WTC11 (cell line): ENCODE results near the gene GALNT18. TPM values are rescaled to one million over a fixed set of nuclear protein-coding genes. Genes with fewer than 3 reads are reported as not detected.

ENCODE experiments used
- ATAC-seq: fragments of 200-7000 bp; cut with Tn5 transposase; 2 replicates; pipeline ENCODE4 v1.10.0; 2021; ENCODE audit warnings: mild to moderate bottlenecking, moderate library complexity
- CTCF ChIA-PET: fragments of 300-600 bp; sonication (Branson Sonifier 250); formaldehyde crosslinking; loops from one replicate; lab custom pipeline; 2021; ENCODE audit warnings: antibody characterized with exemption; lab: Charles Lee
- POLR2A ChIA-PET: fragments of 350-600 bp; sonication (Branson Sonifier 250); formaldehyde crosslinking; loops from one replicate; lab custom pipeline; 2021; ENCODE audit warnings: antibody characterized with exemption; lab: Charles Lee
- DNase-seq: peaks from one replicate; pipeline ENCODE4 v3.0.0; 2021; ENCODE audit warnings: low spot score
- H3K27ac Mint-ChIP-seq: 2 replicates; pipeline ENCODE4 v1.8.0; 2021; ENCODE audit warnings: mixed read lengths
- H3K27me3 Mint-ChIP-seq: 2 replicates; pipeline ENCODE4 v1.8.0; 2021; ENCODE audit warnings: low read depth, mild to moderate bottlenecking, moderate library complexity, mixed read lengths
- H3K36me3 Mint-ChIP-seq: 2 replicates; pipeline ENCODE4 v1.8.0; 2021; ENCODE audit warnings: mixed read lengths
- H3K4me1 Mint-ChIP-seq: 2 replicates; pipeline ENCODE4 v1.8.0; 2022; ENCODE audit warnings: mixed read lengths
- H3K4me3 Mint-ChIP-seq: 2 replicates; pipeline ENCODE4 v1.8.0; 2021; ENCODE audit warnings: mild to moderate bottlenecking, moderate library complexity, mixed read lengths
- H3K9me3 Mint-ChIP-seq: 2 replicates; pipeline ENCODE4 v1.8.0; 2021; ENCODE audit warnings: mixed read lengths
- ATF3 ChIP-seq: sonication (generic); formaldehyde crosslinking; conservative IDR thresholded peaks from 2 replicates; pipeline ENCODE4 v1.8.1; 2022; ENCODE audit warnings: mild to moderate bottlenecking, missing genetic modification reagents
- E2F1 ChIP-seq: sonication (generic); formaldehyde crosslinking; IDR thresholded peaks from 2 replicates; pipeline ENCODE4 v1.8.0; 2022; ENCODE audit warnings: mild to moderate bottlenecking, missing genetic modification reagents
- E2F4 ChIP-seq: sonication (generic); formaldehyde crosslinking; IDR thresholded peaks from 2 replicates; pipeline ENCODE4 v1.8.1; 2022; ENCODE audit warnings: low read depth, mild to moderate bottlenecking, moderate library complexity, missing genetic modification reagents, borderline replicate concordance
- FOXK1 ChIP-seq: sonication (generic); formaldehyde crosslinking; IDR thresholded peaks from 2 replicates; pipeline ENCODE4 v1.8.0; 2022; ENCODE audit warnings: mild to moderate bottlenecking, moderate library complexity, missing genetic modification reagents
- FOXP1 ChIP-seq: sonication (generic); formaldehyde crosslinking; IDR thresholded peaks from 2 replicates; pipeline ENCODE4 v1.8.0; 2022; ENCODE audit warnings: missing genetic modification reagents, mild to moderate bottlenecking, moderate library complexity, borderline replicate concordance
- GRHL2 ChIP-seq: fragments of 250-450 bp; sonication (Bioruptor Pico); IDR thresholded peaks from 2 replicates; pipeline ENCODE4 v1.8.0; 2022; ENCODE audit warnings: mild to moderate bottlenecking, moderate library complexity; ENCODE audit not compliant: insufficient replicate concordance, severe bottlenecking
- JAZF1 ChIP-seq: fragments of 250-450 bp; sonication (Bioruptor Pico); IDR thresholded peaks from 2 replicates; pipeline ENCODE4 v1.9.0; 2021; ENCODE audit warnings: moderate library complexity, mild to moderate bottlenecking, inconsistent platforms
- MAX ChIP-seq: sonication (generic); formaldehyde crosslinking; IDR thresholded peaks from 2 replicates; pipeline ENCODE4 v1.8.0; 2022; ENCODE audit warnings: mild to moderate bottlenecking, missing genetic modification reagents
- NFATC4 ChIP-seq: fragments of 250-450 bp; sonication (Bioruptor Pico); IDR thresholded peaks from 2 replicates; pipeline ENCODE4 v1.9.0; 2021; ENCODE audit warnings: mild to moderate bottlenecking
- NFYB ChIP-seq: sonication (generic); formaldehyde crosslinking; conservative IDR thresholded peaks from 2 replicates; pipeline ENCODE4 v1.8.0; 2022; ENCODE audit warnings: low read depth, missing genetic modification reagents
- NR1H2 ChIP-seq: sonication (generic); formaldehyde crosslinking; IDR thresholded peaks from 2 replicates; pipeline ENCODE4 v1.9.0; 2021; ENCODE audit warnings: mild to moderate bottlenecking, moderate library complexity, missing genetic modification reagents
- OVOL2 ChIP-seq: fragments of 250-450 bp; sonication (Bioruptor Pico); IDR thresholded peaks from 2 replicates; pipeline ENCODE4 v1.9.0; 2021; ENCODE audit warnings: mild to moderate bottlenecking, borderline replicate concordance
- PRRX2 ChIP-seq: fragments of 250-450 bp; sonication (Bioruptor Pico); IDR thresholded peaks from 2 replicates; pipeline ENCODE4 v1.8.0; 2021; ENCODE audit warnings: mild to moderate bottlenecking
- STAT6 ChIP-seq: sonication (generic); formaldehyde crosslinking; conservative IDR thresholded peaks from 2 replicates; pipeline ENCODE4 v1.8.1; 2023; ENCODE audit warnings: mild to moderate bottlenecking, low read depth, missing genetic modification reagents, moderate library complexity
- TCF7 ChIP-seq: sonication (generic); formaldehyde crosslinking; IDR thresholded peaks from 2 replicates; pipeline ENCODE4 v1.8.0; 2022; ENCODE audit warnings: mild to moderate bottlenecking, low read depth, missing genetic modification reagents, moderate library complexity
- USF2 ChIP-seq: sonication (generic); formaldehyde crosslinking; IDR thresholded peaks from 2 replicates; pipeline ENCODE4 v1.8.1; 2023; ENCODE audit warnings: mild to moderate bottlenecking, missing genetic modification reagents, moderate library complexity
- ZNF138 ChIP-seq: sonication (generic); formaldehyde crosslinking; conservative IDR thresholded peaks from 2 replicates; pipeline ENCODE4 v1.8.1; 2022; ENCODE audit warnings: mild to moderate bottlenecking, moderate library complexity, missing genetic modification reagents
- ZNF219 ChIP-seq: sonication (generic); formaldehyde crosslinking; IDR thresholded peaks from 2 replicates; pipeline ENCODE4 v1.8.0; 2023; ENCODE audit warnings: missing genetic modification reagents, mild to moderate bottlenecking, borderline replicate concordance
- ZNF263 ChIP-seq: sonication (generic); formaldehyde crosslinking; IDR thresholded peaks from 2 replicates; pipeline ENCODE4 v1.8.1; 2022; ENCODE audit warnings: low read depth, mild to moderate bottlenecking, moderate library complexity, missing genetic modification reagents
- ZNF396 ChIP-seq: fragments of 250-450 bp; sonication (Bioruptor Pico); IDR thresholded peaks from 2 replicates; pipeline ENCODE4 v1.8.0; 2021; ENCODE audit warnings: mild to moderate bottlenecking, moderate library complexity, borderline replicate concordance
- total RNA-seq: library from RNA; stranded (reverse); gene quantifications from 3 replicates; pipeline ENCODE4 v1.2.3, GENCODE V29; 2021

The GALNT18 gene
- total RNA-seq, 1 experiment from 2014 or later = 5.0 TPM

- Mint-ChIP-seq H3K27me3 (no peaks in the 10 kb centered on the region), H3K4me3 (no peak overlapping the region), H3K27ac (no peak overlapping the region), H3K9me3 (no peaks in the 10 kb centered on the region), H3K36me3 (no peaks in the 10 kb centered on the region), H3K4me1 (no peaks in the 10 kb centered on the region)
- ATAC-seq (no peak), DNase-seq (no peak)
- ChIA-PET CTCF (interaction anchor here (1.2 to 2.0 kb wide), 2 partner anchors 270 to 490 kb away, joined by 3 to 4 read pairs; no protein-coding TSS in a partner anchor), POLR2A (no interaction called here)
- TF ChIP-seq NR1H2 (CRISPR knock-in tag) (no peak), NFYB (no peak)
Measured at GRCh38 chr11:11297578-11297977, 324.2 kb downstream of the GALNT18 start.

GRCh38 chr11:11296434-11296833, 325.4 kb downstream of the GALNT18 start:
- no peak for ATAC-seq
- no peak overlapping the region for H3K27ac Mint-ChIP-seq
- no peaks in the 10 kb centered on the region for H3K27me3 Mint-ChIP-seq
- no peaks in the 10 kb centered on the region for H3K9me3 Mint-ChIP-seq
- H3K4me3 Mint-ChIP-seq = no peak overlapping the region
- CTCF ChIA-PET = interaction anchor here (1.1 to 2.0 kb wide), 2 partner anchors 268 to 362 kb away, joined by 3 to 4 read pairs; no protein-coding TSS in a partner anchor
- no peaks in the 10 kb centered on the region for H3K4me1 Mint-ChIP-seq
- POLR2A ChIA-PET = no interaction called here
- no peaks in the 10 kb centered on the region for H3K36me3 Mint-ChIP-seq
- no peak for DNase-seq
- no peak for TF ChIP-seq PRRX2 (CRISPR knock-in tag)
- TF ChIP-seq USF2 (CRISPR knock-in tag) = no peak
- TF ChIP-seq FOXP1 = no peak
- TF ChIP-seq E2F1 (CRISPR knock-in tag) = no peak
- no peak for TF ChIP-seq TCF7 (CRISPR knock-in tag)
- no peak for TF ChIP-seq ATF3 (CRISPR knock-in tag)
- TF ChIP-seq GRHL2 = no peak
- no peak for TF ChIP-seq ZNF219 (CRISPR knock-in tag)
- TF ChIP-seq JAZF1 (CRISPR knock-in tag) = no peak
- no peak for TF ChIP-seq ZNF263 (CRISPR knock-in tag)

GRCh38 chr11:11294551-11294855, 327.3 kb downstream of the GALNT18 start:
- Mint-ChIP-seq H3K27ac (no peak overlapping the region), H3K9me3 (no peaks in the 10 kb centered on the region), H3K4me1 (no peaks in the 10 kb centered on the region), H3K36me3 (no peaks in the 10 kb centered on the region), H3K4me3 (no peak overlapping the region), H3K27me3 (no peaks in the 10 kb centered on the region)
- CTCF ChIA-PET = no interaction called here
- TF ChIP-seq E2F4 (no peak), STAT6 (CRISPR knock-in tag) (no peak), FOXK1 (CRISPR knock-in tag) (no peak), ZNF396 (CRISPR knock-in tag) (no peak), MAX (CRISPR knock-in tag) (no peak), PRRX2 (CRISPR knock-in tag) (no peak), NFATC4 (no peak), ZNF138 (CRISPR knock-in tag) (no peak), OVOL2 (CRISPR knock-in tag) (no peak)
- DNase-seq = no peak
- no peak for ATAC-seq
- POLR2A ChIA-PET = interaction anchor here (0.7 kb wide), 1 partner anchor 38 kb away, joined by 3 read pairs; no protein-coding TSS in a partner anchor
